Measurements from ENCODE around the gene ZNF343.

- TF ChIP-seq POLR2AphosphoS5 (IDR thresholded peaks at IDR 0.05) = no peak
- no peak for TF ChIP-seq CTCF (IDR thresholded peaks at IDR 0.05)
- no peak for TF ChIP-seq POLR2A (IDR thresholded peaks at IDR 0.05)
Measured at GRCh38 chr20:2533118-2533517, 24.4 kb upstream of the ZNF343 start.
